ENCODE data around the gene ATP9A. TPM values are rescaled to one million over a fixed set of nuclear protein-coding genes. Genes with fewer than 3 reads are reported as not detected.

The ATP9A gene
- total RNA-seq, 1 donor, result 69.1 TPM

DNA sequence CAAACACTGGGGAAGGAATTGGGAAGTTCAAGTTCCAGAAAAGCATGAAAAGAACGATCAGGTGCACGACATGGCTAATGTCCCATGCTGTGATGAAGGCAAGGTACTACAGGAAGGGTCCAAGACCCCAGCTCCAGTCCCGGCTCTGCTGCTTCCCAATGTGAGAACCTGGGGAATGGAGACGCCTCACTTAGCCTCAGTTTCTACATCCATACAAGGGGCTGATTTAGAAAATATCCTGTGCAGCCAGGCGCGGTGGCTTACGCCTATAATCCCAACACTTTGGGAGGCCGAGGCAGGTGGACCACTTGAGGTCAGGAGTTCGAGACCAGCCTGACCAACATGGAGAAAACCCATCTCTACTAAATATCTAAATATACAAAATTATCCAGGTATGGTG lies 144.9 kb downstream of the ATP9A start:
- no peak overlapping the region for H3K4me3 ChIP-seq (ENCODE audit: low read depth, low read length)
- no peak for DNase-seq (ENCODE audit: low read depth)
- TF ChIP-seq, protein P1, sequence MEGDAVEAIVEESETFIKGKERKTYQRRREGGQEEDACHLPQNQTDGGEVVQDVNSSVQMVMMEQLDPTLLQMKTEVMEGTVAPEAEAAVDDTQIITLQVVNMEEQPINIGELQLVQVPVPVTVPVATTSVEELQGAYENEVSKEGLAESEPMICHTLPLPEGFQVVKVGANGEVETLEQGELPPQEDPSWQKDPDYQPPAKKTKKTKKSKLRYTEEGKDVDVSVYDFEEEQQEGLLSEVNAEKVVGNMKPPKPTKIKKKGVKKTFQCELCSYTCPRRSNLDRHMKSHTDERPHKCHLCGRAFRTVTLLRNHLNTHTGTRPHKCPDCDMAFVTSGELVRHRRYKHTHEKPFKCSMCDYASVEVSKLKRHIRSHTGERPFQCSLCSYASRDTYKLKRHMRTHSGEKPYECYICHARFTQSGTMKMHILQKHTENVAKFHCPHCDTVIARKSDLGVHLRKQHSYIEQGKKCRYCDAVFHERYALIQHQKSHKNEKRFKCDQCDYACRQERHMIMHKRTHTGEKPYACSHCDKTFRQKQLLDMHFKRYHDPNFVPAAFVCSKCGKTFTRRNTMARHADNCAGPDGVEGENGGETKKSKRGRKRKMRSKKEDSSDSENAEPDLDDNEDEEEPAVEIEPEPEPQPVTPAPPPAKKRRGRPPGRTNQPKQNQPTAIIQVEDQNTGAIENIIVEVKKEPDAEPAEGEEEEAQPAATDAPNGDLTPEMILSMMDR (IDR thresholded peaks at IDR 0.05; ENCODE audit: insufficient read depth, low read length), result no peak

DNA sequence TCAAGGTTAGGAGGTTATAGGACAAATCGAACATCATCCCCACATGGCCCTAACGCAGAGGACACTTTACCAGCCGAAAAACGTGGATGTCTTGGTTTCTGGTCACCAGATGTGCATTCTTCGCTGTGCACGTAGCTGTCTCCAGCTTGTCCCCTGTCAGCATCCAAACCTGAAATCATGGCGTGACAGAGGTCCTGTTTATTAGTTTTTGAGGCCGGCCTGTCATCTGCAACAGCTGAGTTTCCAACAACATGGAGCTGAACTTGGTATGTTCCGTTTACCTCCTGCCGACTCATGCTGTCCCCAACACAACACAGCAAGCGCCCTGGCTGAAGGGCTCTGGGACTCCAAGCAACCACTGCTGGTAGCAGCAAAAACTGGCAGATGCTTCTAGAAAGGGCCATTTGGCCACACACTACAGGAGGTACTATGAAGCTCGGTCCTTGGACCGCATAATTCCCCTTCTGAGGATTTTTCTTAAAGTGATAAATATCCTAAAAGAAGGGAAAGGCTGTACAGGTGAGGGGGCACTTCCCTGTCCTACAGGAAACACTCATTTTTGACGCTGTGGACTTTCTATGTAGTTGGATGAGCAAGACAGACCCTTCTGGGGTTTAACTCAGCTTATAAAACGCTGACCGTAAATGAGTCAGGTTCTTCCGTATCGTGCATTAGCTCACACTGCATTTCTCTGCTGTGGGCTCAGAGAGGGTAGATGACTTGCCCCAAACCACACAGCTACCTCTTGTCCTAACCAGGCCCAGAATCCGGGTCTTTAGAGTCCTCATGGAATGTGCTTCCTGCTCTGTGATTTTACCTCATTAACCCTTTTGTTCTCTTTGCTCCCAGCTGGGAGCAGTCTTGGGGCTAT lies 146.0 kb downstream of the ATP9A start:
- no peak overlapping the region for H3K4me3 ChIP-seq (ENCODE audit: low read depth, low read length)
- DNase-seq (ENCODE audit: low read depth), result no peak
- TF ChIP-seq, protein P1 (IDR thresholded peaks at IDR 0.05; ENCODE audit: insufficient read depth, low read length), result no peak

DNA sequence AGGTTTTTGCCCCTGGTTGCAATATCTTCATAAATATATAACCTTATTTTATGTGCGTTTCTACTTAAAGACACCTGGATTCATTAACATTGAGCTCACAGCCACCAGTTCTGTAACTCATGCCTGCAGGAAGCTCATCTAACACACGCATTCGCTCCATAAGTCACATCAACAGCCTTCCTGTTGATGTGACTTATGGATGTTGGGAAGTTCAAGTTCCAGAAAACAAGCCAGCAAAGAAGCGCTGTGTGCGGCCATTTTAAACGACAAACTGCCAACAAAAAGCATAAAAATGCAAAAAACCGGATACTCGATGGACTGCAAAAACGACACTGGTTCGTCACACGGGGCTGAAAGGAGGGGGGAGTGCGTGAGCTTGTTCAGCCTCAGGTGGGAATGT lies 147.8 kb downstream of the ATP9A start:
- TF ChIP-seq, protein P1 (IDR thresholded peaks at IDR 0.05; ENCODE audit: insufficient read depth, low read length), result no peak
- H3K4me3 ChIP-seq (ENCODE audit: low read depth, low read length), result no peak overlapping the region

DNA sequence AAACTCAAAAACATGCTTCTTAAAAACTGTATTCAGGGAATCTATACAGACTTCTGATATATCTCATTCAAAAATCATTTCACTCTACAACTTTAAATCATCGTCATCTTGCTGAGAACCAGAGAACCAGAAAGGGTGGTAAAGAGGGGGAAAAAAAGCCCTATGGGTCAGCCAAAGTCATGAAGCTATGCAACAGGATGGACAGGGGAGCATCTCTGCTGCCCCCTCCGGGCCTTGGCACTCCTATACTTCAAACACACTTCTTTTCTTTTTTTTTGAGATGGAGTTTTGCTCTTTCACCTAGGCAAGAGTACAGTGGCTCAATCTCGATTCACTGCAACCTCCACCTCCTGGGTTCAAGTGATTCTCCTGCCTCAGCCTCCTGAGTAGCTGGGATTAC lies 152.1 kb downstream of the ATP9A start:
- no peak overlapping the region for H3K4me3 ChIP-seq (ENCODE audit: low read depth, low read length)
- DNase-seq (ENCODE audit: low read depth), result no peak
- TF ChIP-seq, protein P1 (IDR thresholded peaks at IDR 0.05; ENCODE audit: insufficient read depth, low read length), result no peak

More for the DNA sequence above, 147.8 kb downstream of the ATP9A start:
- no peak for DNase-seq (ENCODE audit: low read depth)

DNA sequence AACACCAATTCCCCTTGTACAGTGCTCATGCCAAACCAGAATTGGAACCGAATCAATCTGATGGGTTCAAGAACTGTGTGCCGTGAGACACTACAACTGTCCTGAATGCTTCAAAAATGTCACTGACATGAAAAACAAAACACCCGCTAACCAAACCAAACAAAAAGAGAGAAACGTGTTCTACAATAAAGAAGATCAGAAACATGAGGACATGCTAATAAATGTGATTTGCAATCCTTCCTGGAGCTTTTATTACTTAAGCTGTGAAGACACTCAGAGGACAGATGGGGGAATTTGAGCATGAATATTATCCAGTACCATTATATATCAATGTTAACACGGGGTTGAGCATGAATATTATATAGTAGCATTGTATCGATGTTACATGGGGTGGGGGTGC lies 153.5 kb downstream of the ATP9A start:
- TF ChIP-seq, protein P1 (IDR thresholded peaks at IDR 0.05; ENCODE audit: insufficient read depth, low read length), result no peak
- DNase-seq (ENCODE audit: low read depth), result no peak
- H3K4me3 ChIP-seq (ENCODE audit: low read depth, low read length), result no peak overlapping the region

DNA sequence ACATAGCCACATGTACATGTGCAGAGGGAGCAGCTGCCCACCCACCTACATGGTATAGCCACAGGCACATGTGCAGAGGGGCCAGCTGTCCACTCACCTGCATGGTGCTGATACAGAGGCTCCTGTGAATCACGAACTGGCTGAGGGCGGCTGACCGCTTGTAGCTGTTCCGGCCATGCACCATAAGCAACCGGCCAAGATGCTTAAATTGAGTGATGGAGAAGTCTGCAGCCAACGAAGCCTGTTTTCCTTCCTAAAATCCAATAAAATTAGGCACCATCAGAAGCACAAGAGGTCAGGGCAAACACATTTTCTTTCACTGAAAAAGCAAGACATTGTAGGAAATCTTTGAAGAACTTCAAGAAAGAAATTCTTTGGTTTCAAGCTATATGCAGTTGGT lies 154.6 kb downstream of the ATP9A start:
- DNase-seq (ENCODE audit: low read depth), result no peak
- H3K4me3 ChIP-seq (ENCODE audit: low read depth, low read length), result no peak overlapping the region
- TF ChIP-seq, protein P1 (IDR thresholded peaks at IDR 0.05; ENCODE audit: insufficient read depth, low read length), result no peak
